Testis (tissue), 3 donors: ENCODE measurements around the gene LPIN3. TPM values are rescaled to one million over a fixed set of nuclear protein-coding genes. Genes with fewer than 3 reads are reported as not detected.

Experiments used
- DNase-seq: peaks from one replicate; pipeline ENCODE4 v3.0.0-alpha.2; 2019
- H3K27ac ChIP-seq, 2 donors: fragments of 200-600 bp; sonication (generic); one replicate each; pipeline ENCODE4 v1.5.1; 2019
- H3K27me3 ChIP-seq: fragments of 200-600 bp; sonication (generic); one replicate; pipeline ENCODE4 v1.5.1; 2019
- H3K36me3 ChIP-seq: fragments of 200-600 bp; sonication (generic); one replicate; pipeline ENCODE4 v1.5.1; 2017; ENCODE audit warnings: low read depth; ENCODE audit errors: missing control alignments
- H3K4me1 ChIP-seq: fragments of 200-600 bp; sonication (generic); one replicate; pipeline ENCODE4 v1.5.1; 2019
- H3K4me3 ChIP-seq, 2 donors: fragments of 200-600 bp; sonication (generic); one replicate each; pipeline ENCODE4 v1.5.1; 2017 to 2019
- H3K9me3 ChIP-seq: fragments of 200-600 bp; sonication (generic); one replicate; pipeline ENCODE4 v1.5.1; 2017
- POLR2A ChIP-seq: fragments of 450-650 bp; IDR thresholded peaks from one replicate; pipeline ENCODE4 v1.6.1; 2017; ENCODE audit warnings: antibody characterized with exemption, mild to moderate bottlenecking, moderate library complexity
- WGBS, 2 donors: methylation state at CpG; one replicate each; pipeline ENCODE4 v1.1.5; 2018; 5-methylcytosine and 5-hydroxymethylcytosine counted together
- intact Hi-C: fragments of 100-400 bp; cut with DNase I; formaldehyde crosslinking; loops from one replicate; pipeline ENCODE4 v1.15.1; 2023; ENCODE audit warnings: low total_unique reads
- polyA plus RNA-seq: library from polyadenylated mRNA; stranded (reverse); fragments of 350-450 nt; fragmentation: Illumina TruSeq; extraction: RNeasy Lipid Tissue Mini Kit (QIAGEN cat#74804); gene quantifications from one replicate; pipeline ENCODE4 v1.2.3, GENCODE V29; 2014; ENCODE audit warnings: low read depth, low replicate concordance; ENCODE audit not compliant: insufficient read depth
- total RNA-seq, 2 donors: library from RNA; depleted of rRNA; stranded (reverse); fragments of >200 nt; gene quantifications; one replicate each; pipeline ENCODE4 v1.2.3, GENCODE V29; 2016
- TF ChIP-seq, protein P1 (sequence below), 3 experiments: fragments of 450-650 bp in 2 of 3; fragments of 200-600 bp in 1 of 3; sonication (generic) in 1 of 3; IDR thresholded peaks; one replicate each; pipeline ENCODE4 v1.5.1; 2016 to 2019; ENCODE audit warnings: antibody characterized with exemption in 3 of 3, mild to moderate bottlenecking in 2 of 3, moderate library complexity in 1 of 3

The LPIN3 gene
- total and polyA plus RNA-seq, 3 donors from 2014 or later, result 7.6 to 13.6 (median 9.9) TPM

DNA sequence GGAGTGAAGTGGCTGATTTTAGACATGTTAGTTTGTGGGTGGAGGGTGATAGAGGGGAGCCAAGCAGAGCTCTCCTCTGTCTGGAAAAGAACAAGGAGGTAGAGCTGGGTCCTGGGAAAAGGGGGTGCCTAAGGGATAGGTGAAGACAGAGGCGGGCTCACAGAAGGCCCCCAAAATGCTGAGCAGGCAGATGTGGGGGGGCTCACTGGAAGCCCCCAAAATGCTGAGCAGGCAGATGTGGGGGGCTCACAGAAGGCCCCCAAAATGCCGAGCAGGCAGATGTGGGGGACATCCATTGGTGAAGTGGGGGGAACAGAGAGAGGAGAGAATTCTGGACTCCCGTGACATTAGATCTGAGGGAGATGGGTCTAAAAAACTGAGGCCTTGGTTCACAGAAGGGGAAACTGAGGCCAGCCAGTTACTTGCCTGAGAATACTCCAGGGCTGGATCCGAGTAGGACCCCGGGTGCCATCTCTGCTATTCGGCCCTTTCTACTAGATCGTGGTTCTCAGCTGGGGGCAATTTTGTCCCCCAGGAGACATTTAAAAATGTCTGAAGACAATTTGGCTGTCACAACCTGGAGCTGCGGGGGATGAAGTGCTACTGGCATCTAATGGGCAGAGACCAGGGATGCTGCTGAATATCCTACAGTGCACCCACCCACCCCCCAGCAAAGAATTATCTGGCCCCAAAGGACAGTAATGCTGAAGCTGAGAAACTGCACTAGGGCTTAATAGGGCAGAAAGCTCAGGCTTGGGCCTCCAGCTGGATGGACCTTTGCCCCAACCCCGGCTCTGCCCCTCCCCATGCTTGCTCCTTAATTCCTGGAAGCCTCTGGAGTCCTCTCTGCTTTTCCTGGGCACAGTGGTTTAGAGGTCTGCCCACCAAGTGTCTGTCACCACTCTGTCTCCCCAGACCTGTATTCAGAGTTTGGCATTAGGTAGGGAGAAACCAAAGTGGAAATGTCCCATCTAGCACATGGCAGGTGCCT lies 2.1 kb downstream of the LPIN3 start:
- Histone ChIP-seq H3K27ac (no peak overlapping the region), H3K9me3 (no peaks in the 10 kb centered on the region), H3K27me3 (no peaks in the 10 kb centered on the region), H3K4me1 (peaks cover 14% of the 10 kb centered on the region), H3K4me3 (no peak overlapping the region), H3K36me3 (no peaks in the 10 kb centered on the region)
- no peak for DNase-seq
- 95 to 97% methylated on average over 9 of the region's 9 CpGs for WGBS, 2 donors
- intact Hi-C loops, result loop anchor here (10.0 kb wide), 1 partner anchor 72 kb away; no protein-coding TSS in a partner anchor
- no peak for TF ChIP-seq POLR2A
- TF ChIP-seq, protein P1, sequence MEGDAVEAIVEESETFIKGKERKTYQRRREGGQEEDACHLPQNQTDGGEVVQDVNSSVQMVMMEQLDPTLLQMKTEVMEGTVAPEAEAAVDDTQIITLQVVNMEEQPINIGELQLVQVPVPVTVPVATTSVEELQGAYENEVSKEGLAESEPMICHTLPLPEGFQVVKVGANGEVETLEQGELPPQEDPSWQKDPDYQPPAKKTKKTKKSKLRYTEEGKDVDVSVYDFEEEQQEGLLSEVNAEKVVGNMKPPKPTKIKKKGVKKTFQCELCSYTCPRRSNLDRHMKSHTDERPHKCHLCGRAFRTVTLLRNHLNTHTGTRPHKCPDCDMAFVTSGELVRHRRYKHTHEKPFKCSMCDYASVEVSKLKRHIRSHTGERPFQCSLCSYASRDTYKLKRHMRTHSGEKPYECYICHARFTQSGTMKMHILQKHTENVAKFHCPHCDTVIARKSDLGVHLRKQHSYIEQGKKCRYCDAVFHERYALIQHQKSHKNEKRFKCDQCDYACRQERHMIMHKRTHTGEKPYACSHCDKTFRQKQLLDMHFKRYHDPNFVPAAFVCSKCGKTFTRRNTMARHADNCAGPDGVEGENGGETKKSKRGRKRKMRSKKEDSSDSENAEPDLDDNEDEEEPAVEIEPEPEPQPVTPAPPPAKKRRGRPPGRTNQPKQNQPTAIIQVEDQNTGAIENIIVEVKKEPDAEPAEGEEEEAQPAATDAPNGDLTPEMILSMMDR (IDR thresholded peaks at IDR 0.05), result no peak

DNA sequence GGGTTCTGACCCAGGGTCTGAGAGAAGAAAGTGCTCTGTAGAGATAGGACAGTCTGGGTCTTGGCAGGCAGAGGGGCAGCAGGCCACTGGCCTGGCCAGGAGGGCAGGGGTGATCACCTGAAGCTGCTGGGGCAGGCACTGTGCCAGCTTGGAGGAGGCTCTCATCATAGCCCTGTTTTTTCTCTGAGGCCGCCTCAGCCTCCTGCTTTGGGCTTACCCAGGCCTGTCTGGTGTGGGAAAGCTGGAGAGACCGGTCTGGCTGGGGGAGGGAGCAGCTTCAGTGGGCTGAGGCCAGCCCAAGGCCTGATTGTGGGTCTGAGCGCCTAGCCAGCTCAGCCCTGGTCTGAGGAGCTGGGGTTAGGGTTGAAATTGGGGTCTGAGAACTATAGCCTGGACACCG lies 3.9 kb downstream of the LPIN3 start:
- H3K27me3 ChIP-seq, result no peaks in the 10 kb centered on the region
- H3K9me3 ChIP-seq, result no peaks in the 10 kb centered on the region
- no peak overlapping the region for H3K4me3 ChIP-seq
- DNase-seq, result no peak
- peaks cover 14% of the 10 kb centered on the region for H3K4me1 ChIP-seq
- H3K27ac ChIP-seq, result no peak overlapping the region
- H3K36me3 ChIP-seq, result no peaks in the 10 kb centered on the region
- 92 to 96% methylated on average over 4 of the region's 4 CpGs for WGBS, 2 donors
- TF ChIP-seq, protein P1 (IDR thresholded peaks at IDR 0.05), result no peak
- TF ChIP-seq POLR2A, result no peak
- intact Hi-C loops, result loop anchor here (10.0 kb wide), 1 partner anchor 70 kb away; no protein-coding TSS in a partner anchor

DNA sequence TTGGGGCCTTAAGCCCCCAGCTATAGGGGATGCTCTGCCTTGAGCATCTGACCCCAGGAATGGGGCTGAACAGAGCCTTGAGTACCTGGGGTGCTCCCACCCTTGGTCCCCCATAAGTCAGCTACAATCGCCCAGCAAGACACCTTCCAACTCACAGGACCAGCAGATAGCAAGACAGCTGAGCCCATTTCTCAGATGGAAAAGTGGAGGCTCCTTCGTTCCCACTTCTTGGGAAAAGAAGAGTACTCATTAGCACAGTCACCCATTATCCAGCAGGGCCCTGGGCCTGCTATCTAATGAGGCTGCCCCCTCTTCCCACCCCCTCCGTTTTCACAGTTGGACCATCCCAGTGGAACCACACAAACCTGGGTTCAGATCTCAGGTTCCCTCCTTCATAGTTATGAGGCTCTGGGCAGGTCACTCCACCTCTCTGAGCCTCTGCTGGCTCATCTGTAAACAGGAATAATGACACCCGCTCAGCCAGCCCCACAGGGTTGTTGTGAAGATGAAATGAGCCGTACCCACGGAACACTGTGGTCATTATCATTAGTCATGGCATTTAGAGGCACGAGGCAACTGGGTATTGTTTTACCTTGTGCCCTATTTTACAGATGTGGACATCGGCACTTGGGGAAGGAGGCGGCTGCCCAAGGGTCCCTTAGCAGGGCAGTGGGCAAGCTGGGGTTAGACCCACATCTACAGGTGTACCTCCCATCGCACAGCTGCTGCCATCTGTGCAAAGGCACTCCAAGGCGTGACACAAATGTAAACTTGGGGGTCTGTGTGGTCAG lies 4.5 kb downstream of the LPIN3 start:
- Histone ChIP-seq H3K27ac (no peak overlapping the region), H3K36me3 (no peaks in the 10 kb centered on the region), H3K9me3 (no peaks in the 10 kb centered on the region), H3K27me3 (no peaks in the 10 kb centered on the region), H3K4me3 (no peak overlapping the region), H3K4me1 (peaks cover 8% of the 10 kb centered on the region)
- 94% methylated on average over 6 to 11 of the region's 11 CpGs for WGBS, 2 donors
- no peak for DNase-seq
- intact Hi-C loops, result loop anchor here (10.0 kb wide), 1 partner anchor 70 kb away; no protein-coding TSS in a partner anchor
- no peak for TF ChIP-seq POLR2A
- TF ChIP-seq, protein P1 (IDR thresholded peaks at IDR 0.05), result no peak

DNA sequence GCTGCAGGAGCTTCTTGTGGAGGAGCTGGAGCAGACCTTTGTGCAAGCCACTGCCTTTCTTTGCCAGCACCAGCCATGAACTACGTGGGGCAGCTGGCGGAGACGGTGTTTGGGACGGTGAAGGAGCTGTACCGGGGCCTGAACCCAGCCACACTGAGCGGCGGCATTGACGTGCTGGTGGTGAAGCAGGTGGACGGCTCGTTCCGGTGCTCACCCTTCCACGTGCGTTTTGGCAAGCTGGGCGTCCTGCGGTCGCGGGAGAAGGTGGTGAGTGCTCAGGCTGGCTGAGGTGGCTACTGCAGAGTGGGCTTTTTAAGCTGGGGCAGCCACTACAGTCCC lies 5.1 kb downstream of the LPIN3 start:
- 95 to 98% methylated on average over 10 to 17 of the region's 17 CpGs for WGBS, 2 donors

More for the DNA sequence above, 5.1 kb downstream of the LPIN3 start:
- no peaks in the 10 kb centered on the region for H3K36me3 ChIP-seq
- no peaks in the 10 kb centered on the region for H3K27me3 ChIP-seq
- peaks cover 6% of the 10 kb centered on the region for H3K4me1 ChIP-seq
- no peak for TF ChIP-seq POLR2A
- TF ChIP-seq, protein P1 (IDR thresholded peaks at IDR 0.05), result no peak
- no peaks in the 10 kb centered on the region for H3K9me3 ChIP-seq
- no peak for DNase-seq
- intact Hi-C loops, result loop anchor here (10.0 kb wide), 1 partner anchor 69 kb away; no protein-coding TSS in a partner anchor
- H3K27ac ChIP-seq, result no peak overlapping the region
- H3K4me3 ChIP-seq, result no peak overlapping the region
